ENCODE results near the gene PYGM.

DNA sequence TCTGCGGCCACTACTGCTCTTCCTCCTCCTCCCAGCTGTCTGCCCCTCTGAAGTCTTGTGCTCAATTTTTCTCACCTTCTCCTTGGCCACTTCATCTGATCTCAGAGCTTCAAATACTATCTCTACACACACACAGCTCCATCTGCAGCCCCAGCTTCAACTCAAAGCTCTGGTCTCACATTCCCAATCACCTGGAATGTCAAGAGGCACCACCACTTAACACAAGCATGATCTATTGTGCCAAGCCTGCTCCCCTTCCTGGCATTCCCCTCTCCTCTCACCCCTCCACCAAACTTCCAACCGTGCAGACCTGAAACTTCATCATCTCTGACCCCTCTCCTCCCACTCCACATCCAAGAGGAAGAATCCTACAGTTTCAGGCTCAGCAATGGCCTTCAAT lies 54.3 kb downstream of the PYGM start:
- TF ChIP-seq, protein P1, sequence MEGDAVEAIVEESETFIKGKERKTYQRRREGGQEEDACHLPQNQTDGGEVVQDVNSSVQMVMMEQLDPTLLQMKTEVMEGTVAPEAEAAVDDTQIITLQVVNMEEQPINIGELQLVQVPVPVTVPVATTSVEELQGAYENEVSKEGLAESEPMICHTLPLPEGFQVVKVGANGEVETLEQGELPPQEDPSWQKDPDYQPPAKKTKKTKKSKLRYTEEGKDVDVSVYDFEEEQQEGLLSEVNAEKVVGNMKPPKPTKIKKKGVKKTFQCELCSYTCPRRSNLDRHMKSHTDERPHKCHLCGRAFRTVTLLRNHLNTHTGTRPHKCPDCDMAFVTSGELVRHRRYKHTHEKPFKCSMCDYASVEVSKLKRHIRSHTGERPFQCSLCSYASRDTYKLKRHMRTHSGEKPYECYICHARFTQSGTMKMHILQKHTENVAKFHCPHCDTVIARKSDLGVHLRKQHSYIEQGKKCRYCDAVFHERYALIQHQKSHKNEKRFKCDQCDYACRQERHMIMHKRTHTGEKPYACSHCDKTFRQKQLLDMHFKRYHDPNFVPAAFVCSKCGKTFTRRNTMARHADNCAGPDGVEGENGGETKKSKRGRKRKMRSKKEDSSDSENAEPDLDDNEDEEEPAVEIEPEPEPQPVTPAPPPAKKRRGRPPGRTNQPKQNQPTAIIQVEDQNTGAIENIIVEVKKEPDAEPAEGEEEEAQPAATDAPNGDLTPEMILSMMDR (IDR thresholded peaks at IDR 0.05): no peak
- TF ChIP-seq POLR2A (IDR thresholded peaks at IDR 0.05): no peak

All from lower leg skin (tissue), 3 donors.